ENCODE results near the gene KCNQ1OT1. TPM values are rescaled to one million over a fixed set of nuclear protein-coding genes. Genes with fewer than 3 reads are reported as not detected.
A peak's percentile ranks its signal among the peaks of the same experiment; 100 is the strongest.

KCNQ1OT1 gene
- total RNA-seq, 1 donor from 2014 or later: 0.57 TPM

- intact Hi-C loops (cut with DNase I): no loop called here
- DNase-seq (ENCODE audit: low spot score): peak; percentile 66
Measured at GRCh38 chr11:2570211-2570811, 129.5 kb downstream of the KCNQ1OT1 start.

DNA sequence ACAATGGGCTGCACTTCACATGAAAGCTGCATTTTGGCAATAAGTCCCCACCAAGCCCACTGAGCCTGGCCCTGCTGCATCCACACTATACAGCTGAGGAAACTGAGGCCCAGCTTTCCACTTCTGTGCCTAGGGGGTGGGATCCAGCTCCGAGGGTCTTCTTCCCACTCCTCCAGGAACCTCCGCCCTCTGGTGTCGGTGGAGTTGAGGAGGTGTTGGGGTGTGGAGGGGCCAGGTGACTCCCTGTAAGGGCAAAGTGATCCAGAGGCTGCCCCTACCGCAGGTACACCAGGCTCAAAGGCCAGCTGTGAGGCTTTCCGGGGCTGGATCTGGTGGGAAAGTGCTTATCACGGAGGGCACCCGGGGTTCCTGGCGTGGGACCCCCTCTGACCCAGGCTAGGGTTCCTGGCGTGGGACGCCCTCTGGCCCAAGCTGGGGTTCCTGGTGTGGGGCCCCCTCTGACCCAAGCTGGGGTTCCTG, 130.0 kb downstream of the KCNQ1OT1 start:
- DNase-seq (ENCODE audit: low spot score): peak; percentile 56
- intact Hi-C loops (cut with DNase I): no loop called here

- intact Hi-C loops (cut with DNase I): no loop called here
- no peak for DNase-seq (ENCODE audit: low spot score)
Measured at GRCh38 chr11:2569321-2569721, 130.5 kb downstream of the KCNQ1OT1 start.

DNA sequence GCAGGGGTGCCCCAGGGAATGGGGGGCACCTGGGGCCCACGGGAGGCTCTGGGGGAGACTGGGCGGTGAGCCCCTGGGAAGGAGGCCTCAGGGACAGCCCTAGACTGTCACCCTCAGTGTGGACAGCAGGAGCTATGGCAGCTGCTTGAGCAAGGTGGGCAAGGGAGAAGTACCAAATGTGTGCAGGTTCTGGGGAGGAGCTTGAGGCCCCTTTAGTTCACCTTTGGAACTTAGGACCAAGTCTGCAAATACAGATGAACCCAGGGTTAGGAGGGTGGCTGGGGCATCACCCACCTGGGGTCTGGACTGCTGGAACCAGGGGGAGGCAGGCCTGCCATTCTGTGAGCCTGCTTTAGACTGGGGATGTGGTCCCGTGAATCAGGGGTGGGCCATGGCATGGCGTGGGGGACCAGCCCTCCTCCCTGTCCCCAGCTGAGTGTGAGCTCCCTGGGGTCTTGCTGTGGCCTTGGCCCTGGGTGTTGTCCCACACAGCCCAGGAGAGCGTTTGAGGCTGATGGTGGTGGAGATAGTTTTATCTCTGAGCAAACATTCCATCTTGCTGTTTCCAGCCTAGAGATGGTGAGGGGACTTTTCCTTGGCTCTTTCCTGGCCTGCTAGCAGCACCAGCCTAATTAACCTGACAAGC, 132.6 kb downstream of the KCNQ1OT1 start:
- peak; percentile 73 for DNase-seq (ENCODE audit: low spot score)
- intact Hi-C loops (cut with DNase I): no loop called here

- intact Hi-C loops (cut with DNase I): no loop called here
- DNase-seq (ENCODE audit: low spot score): peak; percentile 71
Measured at GRCh38 chr11:2566223-2567025, 133.4 kb downstream of the KCNQ1OT1 start.

- intact Hi-C loops (cut with DNase I): no loop called here
- DNase-seq (ENCODE audit: low spot score): peak; percentile 68
Measured at GRCh38 chr11:2565447-2566222, 134.2 kb downstream of the KCNQ1OT1 start.

- intact Hi-C loops (cut with DNase I): no loop called here
- DNase-seq (ENCODE audit: low spot score): peak; percentile 64
Measured at GRCh38 chr11:2564588-2565425, 135.0 kb downstream of the KCNQ1OT1 start.

DNA sequence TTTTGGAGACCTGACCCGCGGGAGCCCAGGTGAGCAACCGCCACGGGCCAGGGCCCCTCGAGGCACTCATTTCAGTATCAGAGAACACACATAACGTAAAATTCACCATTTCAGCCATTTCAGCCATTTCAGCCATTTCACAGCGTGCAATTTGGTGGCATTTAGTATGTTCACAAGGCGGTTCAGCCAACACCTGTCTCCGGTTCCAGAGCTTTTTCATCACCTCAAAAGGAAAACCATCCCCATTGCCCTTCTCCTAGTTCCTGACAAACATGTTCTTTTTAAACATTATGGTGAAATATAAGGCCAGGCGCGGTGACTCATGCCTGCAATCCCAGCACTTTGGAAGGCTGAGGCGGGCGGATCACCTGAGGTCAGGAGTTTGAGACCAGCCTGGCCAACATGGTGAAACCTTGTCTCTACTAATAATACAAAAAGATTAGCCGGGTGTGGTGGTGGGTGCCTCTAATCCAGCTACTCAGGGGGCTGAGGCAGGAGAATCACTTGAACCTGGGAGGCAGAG, 135.7 kb downstream of the KCNQ1OT1 start:
- peak; percentile 22 for DNase-seq (ENCODE audit: low spot score)
- intact Hi-C loops (cut with DNase I): no loop called here

DNA sequence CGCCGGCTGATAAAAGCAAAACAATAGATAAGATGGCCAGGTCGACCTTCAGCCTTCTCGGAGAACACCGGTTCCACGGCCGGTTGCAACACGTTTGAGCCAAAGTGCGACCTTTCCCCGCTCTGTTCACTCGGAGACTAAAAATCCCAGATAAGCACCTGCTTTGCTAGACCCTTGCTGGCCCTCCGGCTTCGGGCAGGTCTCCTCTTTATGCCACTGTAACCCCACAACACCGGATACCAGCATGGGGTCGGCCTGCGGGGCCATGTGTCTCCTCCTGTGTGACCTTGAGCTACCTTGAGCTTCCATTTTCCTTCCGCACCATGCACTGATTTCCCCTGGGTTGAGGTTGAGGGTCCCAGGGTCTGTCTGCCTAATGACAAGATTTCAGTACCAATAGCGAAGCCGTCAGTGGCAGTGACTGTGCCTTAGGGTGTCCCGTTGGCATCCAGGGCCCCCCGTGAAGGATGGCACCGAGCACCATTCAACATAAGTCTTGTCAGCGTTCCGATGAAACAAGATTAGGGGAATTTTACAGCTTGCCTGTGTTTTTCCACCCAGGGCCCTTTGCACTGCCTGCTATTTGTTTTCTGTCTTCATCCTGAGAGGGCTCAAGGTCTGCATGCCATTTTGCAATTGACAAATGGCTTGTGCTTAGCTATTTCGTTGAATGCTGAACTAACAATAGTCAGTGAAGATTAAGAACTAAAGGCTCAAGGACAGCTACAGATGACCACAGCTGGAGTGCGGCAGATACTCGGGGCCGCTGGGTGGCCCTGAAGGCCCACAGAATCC, 136.4 kb downstream of the KCNQ1OT1 start:
- peak; percentile 64 for DNase-seq (ENCODE audit: low spot score)
- intact Hi-C loops (cut with DNase I): no loop called here

GRCh38 chr11:2562890-2563212, 136.9 kb downstream of the KCNQ1OT1 start:
- no peak for DNase-seq (ENCODE audit: low spot score)
- intact Hi-C loops (cut with DNase I): no loop called here

DNA sequence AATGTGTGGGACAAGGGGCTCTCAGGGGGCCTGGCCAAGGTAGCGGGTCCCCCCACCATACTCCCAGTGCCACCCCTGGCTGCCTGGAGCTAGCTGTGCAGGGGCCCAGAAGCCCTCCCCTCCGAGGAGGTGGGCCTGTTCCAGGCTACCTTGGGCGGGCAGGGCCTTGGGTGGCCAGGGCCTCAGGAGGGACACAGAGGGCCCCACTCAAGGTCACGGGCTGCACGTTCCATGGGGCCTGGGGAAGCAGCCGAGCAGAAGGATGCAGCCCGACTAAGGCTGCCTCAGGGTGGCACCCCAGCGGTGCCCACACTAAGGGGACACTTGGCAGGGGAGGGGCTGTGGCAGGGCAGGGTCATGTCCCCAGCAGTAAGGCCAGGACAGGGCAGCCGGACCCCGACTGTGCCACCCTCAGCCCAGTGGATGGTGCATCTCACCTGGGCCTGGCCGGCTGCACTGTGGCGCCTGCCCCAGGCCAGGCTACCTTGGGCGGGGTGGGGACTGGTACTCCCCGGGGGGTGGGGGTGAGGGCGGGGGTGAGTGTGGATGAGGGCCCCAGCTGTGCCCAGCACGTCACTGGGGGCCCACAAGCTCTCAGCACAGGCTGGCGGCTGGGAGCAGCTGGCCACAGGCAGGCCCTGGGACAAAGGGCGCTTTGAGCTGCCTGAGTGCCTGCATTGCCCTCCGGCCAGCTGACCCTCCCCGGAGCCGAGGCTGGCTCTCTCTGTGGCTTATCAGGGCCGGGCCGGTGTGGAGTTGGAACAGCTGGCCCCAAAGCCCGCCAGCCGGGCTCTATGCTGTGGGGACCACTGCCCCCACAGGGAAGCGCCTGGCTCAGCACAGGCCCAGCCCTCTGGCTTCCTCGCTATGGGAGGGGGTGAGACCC, 137.9 kb downstream of the KCNQ1OT1 start:
- intact Hi-C loops (cut with DNase I): no loop called here
- DNase-seq (ENCODE audit: low spot score): peak; percentile 69

GRCh38 chr11:2559527-2560311, 140.1 kb downstream of the KCNQ1OT1 start:
- DNase-seq (ENCODE audit: low spot score): peak; percentile 61
- intact Hi-C loops (cut with DNase I): no loop called here

DNA sequence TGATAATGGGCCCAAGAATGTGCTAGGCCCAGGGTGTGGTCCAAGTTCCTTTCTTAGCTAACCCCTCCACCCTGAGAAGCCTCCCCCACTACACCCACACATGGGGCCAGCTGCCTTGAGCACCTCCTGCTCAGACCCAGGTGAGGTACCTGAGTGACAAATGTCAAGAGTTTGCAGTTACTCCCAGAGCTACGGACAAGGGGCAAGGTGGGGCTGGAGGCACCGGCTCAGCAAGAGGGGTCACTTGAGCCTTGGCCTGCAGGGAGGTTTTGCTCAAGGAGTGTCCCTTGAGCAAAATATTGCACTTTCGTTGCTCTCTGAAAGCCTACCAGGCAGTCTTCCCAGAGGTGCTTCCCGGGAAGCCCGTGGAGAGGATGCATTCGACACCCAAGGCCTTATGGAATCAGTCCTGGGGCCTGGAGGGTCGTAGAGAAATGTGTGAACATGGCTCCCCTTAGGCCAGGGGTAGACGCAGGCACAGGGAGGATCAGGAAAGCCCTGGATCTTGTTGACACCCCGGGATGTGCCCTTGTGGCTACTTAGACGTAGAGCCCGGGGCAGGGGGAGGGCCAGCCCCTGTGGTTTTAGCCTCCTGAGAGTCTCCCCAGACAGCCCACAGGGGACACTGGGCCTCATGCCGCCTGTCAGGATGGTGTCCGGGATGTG, 140.8 kb downstream of the KCNQ1OT1 start:
- intact Hi-C loops (cut with DNase I): no loop called here
- peak; percentile 38 for DNase-seq (ENCODE audit: low spot score)

DNA sequence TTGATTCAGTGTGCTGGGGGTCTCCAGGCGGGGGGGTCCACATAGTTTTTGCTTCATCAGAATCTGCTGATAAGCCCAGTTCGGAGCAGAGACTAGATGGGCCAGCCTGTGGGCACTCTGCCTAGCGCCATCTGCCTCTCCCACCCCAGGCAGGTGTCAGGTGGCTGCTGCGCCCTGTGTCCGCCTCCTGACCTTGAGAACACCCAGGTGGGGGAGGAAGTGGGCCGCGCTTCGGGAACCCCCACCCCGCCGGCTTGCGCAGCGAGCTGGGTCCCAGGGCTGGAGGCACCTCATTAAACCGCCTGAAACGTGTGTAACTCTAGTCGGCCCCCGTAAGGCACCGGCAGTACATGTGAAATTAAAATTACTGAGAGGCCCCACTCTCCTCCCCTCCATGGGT, 141.4 kb downstream of the KCNQ1OT1 start:
- intact Hi-C loops (cut with DNase I): no loop called here

More for the DNA sequence above, 141.4 kb downstream of the KCNQ1OT1 start:
- peak; percentile 63 for DNase-seq (ENCODE audit: low spot score)
